ENCODE data around the gene GPRIN2. TPM values are rescaled to one million over a fixed set of nuclear protein-coding genes. Genes with fewer than 3 reads are reported as not detected.
"Not testable (repeated sequence)": the region's sequence is repeated elsewhere in the genome, so short reads cannot be mapped to it uniquely, and the experiment has no call there.

GPRIN2 gene
- total and polyA plus RNA-seq, 2 donors from 2014 or later = 8.5 to 12.6 TPM

- no peak overlapping the region for H3K9ac ChIP-seq (ENCODE audit: low read length in 3 of 3)
- DNase-seq = peak in 1 of 5 donors; percentile 57
- no peaks in the 10 kb centered on the region for H3K27me3 ChIP-seq (ENCODE audit: control insufficient read depth, insufficient read depth, low read length)
- H3K4me3 ChIP-seq (ENCODE audit: low read length in 3 of 3) = no peak overlapping the region
- no peak overlapping the region for H3K27ac ChIP-seq (ENCODE audit: low read depth in 2 of 2, low read length in 2 of 2)
- intact Hi-C loops (cut with DNase I) = no loop called here
- no peak for FAIRE-seq
- no peaks in the 10 kb centered on the region for H3K9me3 ChIP-seq (ENCODE audit: control insufficient read depth in 2 of 3, insufficient read depth in 1 of 3, low read length in 3 of 3)
- peaks cover 7 to 9% (median 7%) of the 10 kb centered on the region in 3 donors for H3K4me1 ChIP-seq (ENCODE audit: control insufficient read depth in 2 of 3, insufficient read depth in 2 of 3, low read depth in 1 of 3, low read length in 3 of 3)
- H3K36me3 ChIP-seq (ENCODE audit: control insufficient read depth in 2 of 3, insufficient read depth in 3 of 3, low read length in 3 of 3) = no peaks in the 10 kb centered on the region
- no peak for TF ChIP-seq CTCF (IDR thresholded peaks at IDR 0.05; ENCODE audit: borderline replicate concordance, extremely low read depth, insufficient read depth)
These were observed 19.7 kb downstream of the GPRIN2 start for GRCh38 chr10:46536781-46537180.

GRCh38 chr10:46536171-46536570 lies 20.3 kb downstream of the GPRIN2 start:
- Histone ChIP-seq H3K4me1 (ENCODE audit: control insufficient read depth in 2 of 3, insufficient read depth in 2 of 3, low read depth in 1 of 3, low read length in 3 of 3) (peaks cover 7 to 9% (median 7%) of the 10 kb centered on the region in 3 donors), H3K4me3 (ENCODE audit: low read length in 3 of 3) (no peak overlapping the region), H3K27me3 (ENCODE audit: control insufficient read depth, insufficient read depth, low read length) (no peaks in the 10 kb centered on the region), H3K36me3 (ENCODE audit: control insufficient read depth in 2 of 3, insufficient read depth in 3 of 3, low read length in 3 of 3) (no peaks in the 10 kb centered on the region), H3K27ac (ENCODE audit: low read depth in 2 of 2, low read length in 2 of 2) (no peak overlapping the region), H3K9ac (ENCODE audit: low read length in 3 of 3) (no peak overlapping the region), H3K9me3 (ENCODE audit: control insufficient read depth in 2 of 3, insufficient read depth in 1 of 3, low read length in 3 of 3) (no peaks in the 10 kb centered on the region)
- intact Hi-C loops (cut with DNase I) = no loop called here
- no peak for TF ChIP-seq CTCF (IDR thresholded peaks at IDR 0.05; ENCODE audit: borderline replicate concordance, extremely low read depth, insufficient read depth)
- peak in 1 of 5 donors; percentile 66 for DNase-seq
- FAIRE-seq = no peak

GRCh38 chr10:46534828-46535524 lies 21.5 kb downstream of the GPRIN2 start:
- Histone ChIP-seq H3K4me1 (ENCODE audit: control insufficient read depth in 2 of 3, insufficient read depth in 2 of 3, low read depth in 1 of 3, low read length in 3 of 3) (peaks cover 1 to 3% (median 3%) of the 10 kb centered on the region in 3 donors), H3K4me3 (ENCODE audit: low read length in 3 of 3) (no peak overlapping the region), H3K9me3 (ENCODE audit: control insufficient read depth in 2 of 3, insufficient read depth in 1 of 3, low read length in 3 of 3) (no peaks in the 10 kb centered on the region), H3K27ac (ENCODE audit: low read depth in 2 of 2, low read length in 2 of 2) (no peak overlapping the region), H3K27me3 (ENCODE audit: control insufficient read depth, insufficient read depth, low read length) (no peaks in the 10 kb centered on the region), H3K9ac (ENCODE audit: low read length in 3 of 3) (no peak overlapping the region), H3K36me3 (ENCODE audit: control insufficient read depth in 2 of 3, insufficient read depth in 3 of 3, low read length in 3 of 3) (no peaks in the 10 kb centered on the region)
- peak in 1 of 5 donors; percentile 57 for DNase-seq
- FAIRE-seq = no peak
- intact Hi-C loops (cut with DNase I) = no loop called here
- no peak for TF ChIP-seq CTCF (IDR thresholded peaks at IDR 0.05; ENCODE audit: borderline replicate concordance, extremely low read depth, insufficient read depth)

GRCh38 chr10:46532256-46532655 lies 24.2 kb downstream of the GPRIN2 start:
- intact Hi-C loops (cut with DNase I); H3K36me3 ChIP-seq (ENCODE audit: control insufficient read depth in 2 of 3, insufficient read depth in 3 of 3, low read length in 3 of 3); H3K9ac ChIP-seq (ENCODE audit: low read length in 3 of 3); H3K4me3 ChIP-seq (ENCODE audit: low read length in 3 of 3); DNase-seq; FAIRE-seq; H3K9me3 ChIP-seq (ENCODE audit: control insufficient read depth in 2 of 3, insufficient read depth in 1 of 3, low read length in 3 of 3); H3K4me1 ChIP-seq (ENCODE audit: control insufficient read depth in 2 of 3, insufficient read depth in 2 of 3, low read depth in 1 of 3, low read length in 3 of 3); H3K27ac ChIP-seq (ENCODE audit: low read depth in 2 of 2, low read length in 2 of 2); H3K27me3 ChIP-seq (ENCODE audit: control insufficient read depth, insufficient read depth, low read length): not testable (repeated sequence)
